ENCODE results near the gene BAD. TPM values are rescaled to one million over a fixed set of nuclear protein-coding genes. Genes with fewer than 3 reads are reported as not detected.
A peak's percentile ranks its signal among the peaks of the same experiment; 100 is the strongest.

Gene BAD
- total RNA-seq, 1 donor from 2014 or later = 43.6 TPM

- Histone ChIP-seq H3K36me3 (ENCODE audit: insufficient read depth, low read length) (no peaks in the 10 kb centered on the region), H3K9ac (ENCODE audit: low read length) (no peak overlapping the region), H3K4me2 (ENCODE audit: low read length) (peak overlapping the region; percentile 49), H4K20me1 (ENCODE audit: insufficient read depth, low read length) (peaks cover 4% of the 10 kb centered on the region), H2AFZ (ENCODE audit: low read depth, low read length) (peak overlapping the region; percentile 35), H3K4me1 (ENCODE audit: insufficient read depth, low read length) (peaks cover 16% of the 10 kb centered on the region), H3K4me3 (ENCODE audit: insufficient read depth, low read depth, low read length) (no peak overlapping the region), H3K79me2 (ENCODE audit: insufficient read depth, low read length) (no peaks in the 10 kb centered on the region), H3K27ac (ENCODE audit: low read depth, low read length) (no peak overlapping the region), H3K9me3 (ENCODE audit: insufficient read depth, low read depth, low read length) (no peaks in the 10 kb centered on the region), H3K27me3 (ENCODE audit: insufficient read depth, low read length) (no peaks in the 10 kb centered on the region)
- no peak overlapping the region for H3K27ac Mint-ChIP-seq (ENCODE audit: unreplicated experiment)
- DNase-seq (ENCODE audit: low read depth) (peak; percentile 76), FAIRE-seq (no peak)
- H3K4me1 Mint-ChIP-seq (ENCODE audit: low read depth, unreplicated experiment) = peaks cover 11% of the 10 kb centered on the region
- peak; percentile 44 for TF ChIP-seq CTCF (IDR thresholded peaks at IDR 0.05; ENCODE audit: insufficient read depth, low read depth, low read length)
- no peak for TF ChIP-seq EZH2 (IDR thresholded peaks at IDR 0.05; ENCODE audit: insufficient read depth, low read length)
- H3K9me3 Mint-ChIP-seq (ENCODE audit: unreplicated experiment) = peaks cover 2% of the 10 kb centered on the region
- no peak overlapping the region for H3K4me3 Mint-ChIP-seq (ENCODE audit: unreplicated experiment)
- peaks cover 2% of the 10 kb centered on the region for H3K36me3 Mint-ChIP-seq (ENCODE audit: low read depth, unreplicated experiment)
- peaks cover 9% of the 10 kb centered on the region for H3K27me3 Mint-ChIP-seq (ENCODE audit: low read depth, unreplicated experiment)
These were observed 47.3 kb upstream of the BAD start for GRCh38 chr11:64331569-64332371.

- no peak overlapping the region for H3K4me3 ChIP-seq (ENCODE audit: insufficient read depth, low read depth, low read length)
- Mint-ChIP-seq H3K27ac (ENCODE audit: unreplicated experiment) (no peak overlapping the region), H3K4me1 (ENCODE audit: low read depth, unreplicated experiment) (peaks cover 11% of the 10 kb centered on the region), H3K27me3 (ENCODE audit: low read depth, unreplicated experiment) (peaks cover 9% of the 10 kb centered on the region), H3K36me3 (ENCODE audit: low read depth, unreplicated experiment) (peaks cover 2% of the 10 kb centered on the region), H3K9me3 (ENCODE audit: unreplicated experiment) (peaks cover 2% of the 10 kb centered on the region), H3K4me3 (ENCODE audit: unreplicated experiment) (no peak overlapping the region)
- no peak overlapping the region for H2AFZ ChIP-seq (ENCODE audit: low read depth, low read length)
- no peak overlapping the region for H3K27ac ChIP-seq (ENCODE audit: low read depth, low read length)
- no peaks in the 10 kb centered on the region for H3K27me3 ChIP-seq (ENCODE audit: insufficient read depth, low read length)
- FAIRE-seq (no peak), DNase-seq (ENCODE audit: low read depth) (no peak)
- no peak overlapping the region for H3K4me2 ChIP-seq (ENCODE audit: low read length)
- TF ChIP-seq EZH2 (IDR thresholded peaks at IDR 0.05; ENCODE audit: insufficient read depth, low read length) = no peak
- no peak for TF ChIP-seq CTCF (IDR thresholded peaks at IDR 0.05; ENCODE audit: insufficient read depth, low read depth, low read length)
- no peak overlapping the region for H3K9ac ChIP-seq (ENCODE audit: low read length)
- no peaks in the 10 kb centered on the region for H3K9me3 ChIP-seq (ENCODE audit: insufficient read depth, low read depth, low read length)
- peaks cover 16% of the 10 kb centered on the region for H3K4me1 ChIP-seq (ENCODE audit: insufficient read depth, low read length)
- H3K79me2 ChIP-seq (ENCODE audit: insufficient read depth, low read length) = no peaks in the 10 kb centered on the region
- no peaks in the 10 kb centered on the region for H3K36me3 ChIP-seq (ENCODE audit: insufficient read depth, low read length)
- H4K20me1 ChIP-seq (ENCODE audit: insufficient read depth, low read length) = peaks cover 4% of the 10 kb centered on the region
These were observed 46.4 kb upstream of the BAD start for GRCh38 chr11:64330888-64331287.

GRCh38 chr11:64327993-64328392 lies 43.5 kb upstream of the BAD start:
- Mint-ChIP-seq H3K36me3 (ENCODE audit: low read depth, unreplicated experiment) (peaks cover 3% of the 10 kb centered on the region), H3K4me3 (ENCODE audit: unreplicated experiment) (no peak overlapping the region), H3K9me3 (ENCODE audit: unreplicated experiment) (peaks cover 2% of the 10 kb centered on the region), H3K27me3 (ENCODE audit: low read depth, unreplicated experiment) (peaks cover 9% of the 10 kb centered on the region), H3K4me1 (ENCODE audit: low read depth, unreplicated experiment) (peaks cover 10% of the 10 kb centered on the region), H3K27ac (ENCODE audit: unreplicated experiment) (no peak overlapping the region)
- Histone ChIP-seq H3K4me3 (ENCODE audit: insufficient read depth, low read depth, low read length) (no peak overlapping the region), H3K27ac (ENCODE audit: low read depth, low read length) (no peak overlapping the region), H4K20me1 (ENCODE audit: insufficient read depth, low read length) (peaks cover 4% of the 10 kb centered on the region), H3K36me3 (ENCODE audit: insufficient read depth, low read length) (no peaks in the 10 kb centered on the region), H3K79me2 (ENCODE audit: insufficient read depth, low read length) (no peaks in the 10 kb centered on the region), H2AFZ (ENCODE audit: low read depth, low read length) (no peak overlapping the region), H3K4me2 (ENCODE audit: low read length) (no peak overlapping the region), H3K4me1 (ENCODE audit: insufficient read depth, low read length) (peaks cover 12% of the 10 kb centered on the region), H3K27me3 (ENCODE audit: insufficient read depth, low read length) (no peaks in the 10 kb centered on the region), H3K9ac (ENCODE audit: low read length) (no peak overlapping the region), H3K9me3 (ENCODE audit: insufficient read depth, low read depth, low read length) (no peaks in the 10 kb centered on the region)
- DNase-seq (ENCODE audit: low read depth) = no peak
- no peak for TF ChIP-seq EZH2 (IDR thresholded peaks at IDR 0.05; ENCODE audit: insufficient read depth, low read length)
- no peak for TF ChIP-seq CTCF (IDR thresholded peaks at IDR 0.05; ENCODE audit: insufficient read depth, low read depth, low read length)
- no peak for FAIRE-seq

All from astrocyte (in vitro differentiated cells and primary cell).